WTC11 (cell line): Measurements from ENCODE around the gene FPR2. TPM values are rescaled to one million over a fixed set of nuclear protein-coding genes. Genes with fewer than 3 reads are reported as not detected.

Experiments
- ATAC-seq: fragments of 200-7000 bp; cut with Tn5 transposase; 2 replicates; pipeline ENCODE4 v1.10.0; 2021; ENCODE audit warnings: mild to moderate bottlenecking, moderate library complexity
- Bru-seq: library from RNA; stranded (reverse); fragments of 400-500 nt; gene quantifications from one replicate; lab custom pipeline; 2021; lab: Mats Ljungman, UMichigan
- CTCF ChIA-PET: fragments of 300-600 bp; sonication (Branson Sonifier 250); formaldehyde crosslinking; loops from one replicate; lab custom pipeline; 2021; ENCODE audit warnings: antibody characterized with exemption; lab: Charles Lee
- POLR2A ChIA-PET: fragments of 350-600 bp; sonication (Branson Sonifier 250); formaldehyde crosslinking; loops from one replicate; lab custom pipeline; 2021; ENCODE audit warnings: antibody characterized with exemption; lab: Charles Lee
- DNase-seq: peaks from one replicate; pipeline ENCODE4 v3.0.0; 2021; ENCODE audit warnings: low spot score
- H3K27ac Mint-ChIP-seq: 2 replicates; pipeline ENCODE4 v1.8.0; 2021; ENCODE audit warnings: mixed read lengths
- H3K27me3 Mint-ChIP-seq: 2 replicates; pipeline ENCODE4 v1.8.0; 2021; ENCODE audit warnings: low read depth, mild to moderate bottlenecking, moderate library complexity, mixed read lengths
- H3K36me3 Mint-ChIP-seq: 2 replicates; pipeline ENCODE4 v1.8.0; 2021; ENCODE audit warnings: mixed read lengths
- H3K4me1 Mint-ChIP-seq: 2 replicates; pipeline ENCODE4 v1.8.0; 2022; ENCODE audit warnings: mixed read lengths
- H3K4me3 Mint-ChIP-seq: 2 replicates; pipeline ENCODE4 v1.8.0; 2021; ENCODE audit warnings: mild to moderate bottlenecking, moderate library complexity, mixed read lengths
- H3K9me3 Mint-ChIP-seq: 2 replicates; pipeline ENCODE4 v1.8.0; 2021; ENCODE audit warnings: mixed read lengths
- AR ChIP-seq: fragments of 250-450 bp; sonication (Bioruptor Pico); IDR thresholded peaks from 2 replicates; pipeline ENCODE4 v1.9.0; 2021; ENCODE audit warnings: mild to moderate bottlenecking
- ATF1 ChIP-seq: sonication (generic); formaldehyde crosslinking; IDR thresholded peaks from 2 replicates; pipeline ENCODE4 v1.8.1; 2023; ENCODE audit warnings: mild to moderate bottlenecking, moderate library complexity, missing genetic modification reagents
- ATF2 ChIP-seq: sonication (generic); formaldehyde crosslinking; IDR thresholded peaks from 2 replicates; pipeline ENCODE4 v1.8.1; 2022; ENCODE audit warnings: low read depth, missing genetic modification reagents, borderline replicate concordance
- E2F1 ChIP-seq: sonication (generic); formaldehyde crosslinking; IDR thresholded peaks from 2 replicates; pipeline ENCODE4 v1.8.0; 2022; ENCODE audit warnings: mild to moderate bottlenecking, missing genetic modification reagents
- E2F4 ChIP-seq: sonication (generic); formaldehyde crosslinking; IDR thresholded peaks from 2 replicates; pipeline ENCODE4 v1.8.1; 2022; ENCODE audit warnings: low read depth, mild to moderate bottlenecking, moderate library complexity, missing genetic modification reagents, borderline replicate concordance
- EMX1 ChIP-seq: fragments of 250-450 bp; sonication (Bioruptor Pico); IDR thresholded peaks from 2 replicates; pipeline ENCODE4 v1.8.0; 2021; ENCODE audit warnings: mild to moderate bottlenecking
- ETV6 ChIP-seq: sonication (generic); formaldehyde crosslinking; IDR thresholded peaks from 2 replicates; pipeline ENCODE4 v1.8.1; 2022; ENCODE audit warnings: mild to moderate bottlenecking, missing genetic modification reagents
- FOXP1 ChIP-seq: sonication (generic); formaldehyde crosslinking; IDR thresholded peaks from 2 replicates; pipeline ENCODE4 v1.8.0; 2022; ENCODE audit warnings: missing genetic modification reagents, mild to moderate bottlenecking, moderate library complexity, borderline replicate concordance
- PRDM15 ChIP-seq: sonication (generic); formaldehyde crosslinking; IDR thresholded peaks from 2 replicates; pipeline ENCODE4 v1.8.0; 2022; ENCODE audit warnings: missing genetic modification reagents
- SOX15 ChIP-seq: fragments of 250-450 bp; sonication (Bioruptor Pico); IDR thresholded peaks from 2 replicates; pipeline ENCODE4 v1.9.0; 2021; ENCODE audit warnings: mild to moderate bottlenecking
- TCF7 ChIP-seq: sonication (generic); formaldehyde crosslinking; IDR thresholded peaks from 2 replicates; pipeline ENCODE4 v1.8.0; 2022; ENCODE audit warnings: mild to moderate bottlenecking, low read depth, missing genetic modification reagents, moderate library complexity
- TEAD1 ChIP-seq: sonication (generic); formaldehyde crosslinking; IDR thresholded peaks from 2 replicates; pipeline ENCODE4 v1.8.0; 2022; ENCODE audit warnings: mild to moderate bottlenecking, missing genetic modification reagents
- TEAD4 ChIP-seq: sonication (generic); formaldehyde crosslinking; IDR thresholded peaks from 2 replicates; pipeline ENCODE4 v1.8.0; 2022; ENCODE audit warnings: mild to moderate bottlenecking, missing genetic modification reagents
- ZNF121 ChIP-seq: sonication (generic); formaldehyde crosslinking; IDR thresholded peaks from 2 replicates; pipeline ENCODE4 v1.8.0; 2023; ENCODE audit warnings: missing genetic modification reagents
- ZNF219 ChIP-seq: sonication (generic); formaldehyde crosslinking; IDR thresholded peaks from 2 replicates; pipeline ENCODE4 v1.8.0; 2023; ENCODE audit warnings: missing genetic modification reagents, mild to moderate bottlenecking, borderline replicate concordance
- ZNF512 ChIP-seq: sonication (generic); formaldehyde crosslinking; IDR thresholded peaks from 2 replicates; pipeline ENCODE4 v1.8.1; 2022; ENCODE audit warnings: missing genetic modification reagents, borderline replicate concordance
- long read RNA-seq, 3 experiments: library from RNA in 1 of 3; library from capped mRNA in 1 of 3; library from polyadenylated mRNA in 1 of 3; unstranded in 2 of 3; stranded (forward) in 1 of 3; transcript quantifications; one replicate each; pipeline ENCODE4 v2.0.0, GENCODE V29; 2021
- total RNA-seq: library from RNA; stranded (reverse); gene quantifications from 3 replicates; pipeline ENCODE4 v1.2.3, GENCODE V29; 2021

FPR2 gene
- total RNA-seq: 0.30 to 0.71 TPM (median 0.31 TPM) in 3 replicates
- Bru-seq, nascent RNA: percentile 15 among the genes with signal in this experiment
- long read RNA-seq, experiment 1: 0 reads
- long read RNA-seq, experiment 2: 0 reads
- long read RNA-seq, experiment 3, partial matches to known transcripts: 0 of 1 reads
- long read RNA-seq, experiment 3, other reads (novel, unspliced or antisense): 0 of 1 reads

GRCh38 chr19:51760697-51761356 lies at the start of gene FPR2:
FPR2 (plus strand) TSS chr19:51761180; CDS start chr19:51768659, 7,479 bp downstream.
- TF ChIP-seq TCF7 (CRISPR knock-in tag) (no peak), ATF2 (CRISPR knock-in tag) (no peak), ZNF121 (no peak), FOXP1 (CRISPR knock-in tag) (no peak), SOX15 (CRISPR knock-in tag) (no peak), E2F1 (no peak), TEAD4 (no peak), PRDM15 (CRISPR knock-in tag) (no peak), ZNF219 (CRISPR knock-in tag) (no peak), AR (CRISPR knock-in tag) (no peak), E2F4 (CRISPR knock-in tag) (no peak), ATF1 (CRISPR knock-in tag) (no peak), EMX1 (CRISPR knock-in tag) (no peak), ETV6 (CRISPR knock-in tag) (no peak), TEAD1 (CRISPR knock-in tag) (no peak), ZNF512 (no peak)
- TF ChIP-seq, all 79 proteins: peak for 0
- ChIA-PET CTCF (interaction anchor here (1.4 kb wide), 1 partner anchor 17 kb away, joined by 13 read pairs; no protein-coding TSS in a partner anchor), POLR2A (no interaction called here)
- Mint-ChIP-seq H3K36me3 (no peaks in the 10 kb centered on the region), H3K4me1 (peaks cover 7% of the 10 kb centered on the region), H3K27me3 (peaks cover 4% of the 10 kb centered on the region), H3K27ac (no peak within 1 kb of the TSS), H3K9me3 (peaks cover 8% of the 10 kb centered on the region), H3K4me3 (no peak within 1 kb of the TSS)
- DNase-seq (no peak), ATAC-seq (peak; percentile 59)
